ENCODE results near the gene TCEA3.

DNA sequence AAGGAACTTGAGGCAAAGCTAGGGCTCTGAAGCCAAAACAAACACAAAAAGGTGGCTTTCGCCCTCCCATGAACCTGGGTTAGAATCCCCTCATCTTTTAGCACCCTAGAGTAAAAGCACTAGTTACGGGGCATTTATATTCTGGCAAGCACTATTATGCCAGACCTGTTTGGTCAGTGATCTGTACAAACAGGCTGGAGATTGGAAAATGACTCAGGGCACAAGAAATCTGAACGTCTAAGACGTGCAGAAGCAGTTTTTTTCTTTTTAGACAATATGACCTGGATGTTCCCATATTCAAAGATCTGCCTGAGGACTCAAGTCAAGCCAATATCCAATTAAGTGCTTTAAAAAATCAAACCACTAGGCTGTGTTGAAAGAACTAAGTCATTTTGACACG is 58.0 kb downstream of the TCEA3 start:
- no peak for TF ChIP-seq POLR2A (IDR thresholded peaks at IDR 0.05)
- TF ChIP-seq CTCF (IDR thresholded peaks at IDR 0.05), result no peak
